ENCODE measurements around the gene TTC31.
"Not testable (repeated sequence)": the region's sequence is repeated elsewhere in the genome, so short reads cannot be mapped to it uniquely, and the experiment has no call there.

The TTC31 gene

GRCh38 chr2:74440378-74441169 lies 42.3 kb upstream of the TTC31 start:
- DNase-seq (ENCODE audit: low read depth): peak; percentile 78
- H3K4me3 ChIP-seq (ENCODE audit: low read length): peak overlapping the region; percentile 72
- TF ChIP-seq, protein P1, sequence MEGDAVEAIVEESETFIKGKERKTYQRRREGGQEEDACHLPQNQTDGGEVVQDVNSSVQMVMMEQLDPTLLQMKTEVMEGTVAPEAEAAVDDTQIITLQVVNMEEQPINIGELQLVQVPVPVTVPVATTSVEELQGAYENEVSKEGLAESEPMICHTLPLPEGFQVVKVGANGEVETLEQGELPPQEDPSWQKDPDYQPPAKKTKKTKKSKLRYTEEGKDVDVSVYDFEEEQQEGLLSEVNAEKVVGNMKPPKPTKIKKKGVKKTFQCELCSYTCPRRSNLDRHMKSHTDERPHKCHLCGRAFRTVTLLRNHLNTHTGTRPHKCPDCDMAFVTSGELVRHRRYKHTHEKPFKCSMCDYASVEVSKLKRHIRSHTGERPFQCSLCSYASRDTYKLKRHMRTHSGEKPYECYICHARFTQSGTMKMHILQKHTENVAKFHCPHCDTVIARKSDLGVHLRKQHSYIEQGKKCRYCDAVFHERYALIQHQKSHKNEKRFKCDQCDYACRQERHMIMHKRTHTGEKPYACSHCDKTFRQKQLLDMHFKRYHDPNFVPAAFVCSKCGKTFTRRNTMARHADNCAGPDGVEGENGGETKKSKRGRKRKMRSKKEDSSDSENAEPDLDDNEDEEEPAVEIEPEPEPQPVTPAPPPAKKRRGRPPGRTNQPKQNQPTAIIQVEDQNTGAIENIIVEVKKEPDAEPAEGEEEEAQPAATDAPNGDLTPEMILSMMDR (IDR thresholded peaks at IDR 0.05; ENCODE audit: insufficient read depth, low read depth, low read length, missing control alignments): no peak

DNA sequence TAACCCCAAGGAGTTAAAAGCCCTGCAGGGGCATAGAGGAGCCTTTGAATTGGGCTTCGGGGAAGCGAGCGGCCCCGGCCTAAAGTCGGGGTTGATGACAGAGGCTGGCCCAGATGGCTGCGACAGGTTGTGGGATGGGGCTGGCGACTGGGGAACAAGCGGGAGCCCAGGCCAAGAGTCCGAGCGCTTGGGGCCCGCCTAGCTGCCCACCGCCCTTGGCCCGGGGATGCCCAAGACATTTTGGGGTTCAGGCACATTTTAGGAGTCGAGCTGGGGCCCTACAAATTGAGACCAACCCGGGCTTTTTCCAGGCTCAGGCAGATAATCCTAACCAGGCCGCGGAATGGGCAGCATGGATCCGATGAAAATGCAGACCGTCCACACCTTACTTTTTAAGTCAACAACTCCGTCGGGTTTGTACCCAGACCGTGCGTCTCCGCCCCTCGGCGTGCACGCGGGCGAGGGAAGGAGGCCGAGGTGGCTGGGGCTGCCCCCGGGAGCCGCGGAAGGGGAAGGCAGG lies 41.7 kb upstream of the TTC31 start:
- DNase-seq (ENCODE audit: low read depth): no peak
- peak overlapping the region; percentile 72 for H3K4me3 ChIP-seq (ENCODE audit: low read length)
- TF ChIP-seq, protein P1 (IDR thresholded peaks at IDR 0.05; ENCODE audit: insufficient read depth, low read depth, low read length, missing control alignments): no peak

- TF ChIP-seq, protein P1 (IDR thresholded peaks at IDR 0.05; ENCODE audit: insufficient read depth, low read depth, low read length, missing control alignments): no peak
- H3K4me3 ChIP-seq (ENCODE audit: low read length): peak within 1 kb of the TSS; percentile 72
- DNase-seq (ENCODE audit: low read depth): peak; percentile 84
These were observed 41.0 kb upstream of the TTC31 start, which contains the start of gene RTKN for GRCh38 chr2:74441690-74442482. Gene RTKN (minus strand): TSS chr2:74441937. CDS start chr2:74441816, 121 bp downstream.

- peak overlapping the region; percentile 72 for H3K4me3 ChIP-seq (ENCODE audit: low read length)
- not testable (repeated sequence) for DNase-seq (ENCODE audit: low read depth)
These were observed 40.2 kb upstream of the TTC31 start for GRCh38 chr2:74442483-74443297.

GRCh38 chr2:74444498-74445318 lies 38.2 kb upstream of the TTC31 start:
- no peak overlapping the region for H3K4me3 ChIP-seq (ENCODE audit: low read length)
- DNase-seq (ENCODE audit: low read depth): no peak
- TF ChIP-seq, protein P1 (IDR thresholded peaks at IDR 0.05; ENCODE audit: insufficient read depth, low read depth, low read length, missing control alignments): no peak

GRCh38 chr2:74447230-74447999 lies 35.5 kb upstream of the TTC31 start:
- DNase-seq (ENCODE audit: low read depth): no peak
- TF ChIP-seq, protein P1 (IDR thresholded peaks at IDR 0.05; ENCODE audit: insufficient read depth, low read depth, low read length, missing control alignments): no peak
- no peak overlapping the region for H3K4me3 ChIP-seq (ENCODE audit: low read length)
